GM19240 (cell line): ENCODE measurements around the gene ZGRF1.
"Not testable (repeated sequence)": the region's sequence is repeated elsewhere in the genome, so short reads cannot be mapped to it uniquely, and the experiment has no call there.

Experiments used
- DNase-seq: peaks from one replicate; pipeline ENCODE4 v3.0.0; 2011; ENCODE audit warnings: low spot score; ENCODE audit not compliant: insufficient read length

The ZGRF1 gene, protein sequence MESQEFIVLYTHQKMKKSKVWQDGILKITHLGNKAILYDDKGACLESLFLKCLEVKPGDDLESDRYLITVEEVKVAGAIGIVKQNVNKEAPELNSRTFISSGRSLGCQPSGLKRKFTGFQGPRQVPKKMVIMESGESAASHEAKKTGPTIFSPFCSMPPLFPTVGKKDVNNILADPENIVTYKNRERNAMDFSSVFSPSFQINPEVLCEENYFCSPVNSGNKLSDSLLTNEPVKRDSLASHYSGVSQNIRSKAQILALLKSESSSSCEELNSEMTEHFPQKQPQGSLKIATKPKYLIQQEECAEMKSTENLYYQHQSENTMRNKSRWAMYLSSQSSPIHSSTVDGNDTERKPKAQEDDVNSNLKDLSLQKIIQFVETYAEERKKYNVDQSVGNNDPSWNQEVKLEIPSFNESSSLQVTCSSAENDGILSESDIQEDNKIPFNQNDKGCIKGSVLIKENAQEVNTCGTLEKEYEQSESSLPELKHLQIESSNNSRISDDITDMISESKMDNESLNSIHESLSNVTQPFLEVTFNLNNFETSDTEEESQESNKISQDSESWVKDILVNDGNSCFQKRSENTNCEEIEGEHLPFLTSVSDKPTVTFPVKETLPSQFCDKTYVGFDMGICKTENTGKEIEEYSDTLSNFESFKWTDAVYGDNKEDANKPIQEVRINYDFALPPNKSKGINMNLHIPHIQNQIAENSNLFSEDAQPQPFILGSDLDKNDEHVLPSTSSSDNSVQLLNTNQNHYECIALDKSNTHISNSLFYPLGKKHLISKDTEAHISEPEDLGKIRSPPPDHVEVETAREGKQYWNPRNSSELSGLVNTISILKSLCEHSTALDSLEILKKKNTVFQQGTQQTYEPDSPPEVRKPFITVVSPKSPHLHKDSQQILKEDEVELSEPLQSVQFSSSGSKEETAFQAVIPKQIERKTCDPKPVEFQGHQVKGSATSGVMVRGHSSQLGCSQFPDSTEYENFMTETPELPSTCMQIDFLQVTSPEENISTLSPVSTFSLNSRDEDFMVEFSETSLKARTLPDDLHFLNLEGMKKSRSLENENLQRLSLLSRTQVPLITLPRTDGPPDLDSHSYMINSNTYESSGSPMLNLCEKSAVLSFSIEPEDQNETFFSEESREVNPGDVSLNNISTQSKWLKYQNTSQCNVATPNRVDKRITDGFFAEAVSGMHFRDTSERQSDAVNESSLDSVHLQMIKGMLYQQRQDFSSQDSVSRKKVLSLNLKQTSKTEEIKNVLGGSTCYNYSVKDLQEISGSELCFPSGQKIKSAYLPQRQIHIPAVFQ (N-terminal part only)

DNA sequence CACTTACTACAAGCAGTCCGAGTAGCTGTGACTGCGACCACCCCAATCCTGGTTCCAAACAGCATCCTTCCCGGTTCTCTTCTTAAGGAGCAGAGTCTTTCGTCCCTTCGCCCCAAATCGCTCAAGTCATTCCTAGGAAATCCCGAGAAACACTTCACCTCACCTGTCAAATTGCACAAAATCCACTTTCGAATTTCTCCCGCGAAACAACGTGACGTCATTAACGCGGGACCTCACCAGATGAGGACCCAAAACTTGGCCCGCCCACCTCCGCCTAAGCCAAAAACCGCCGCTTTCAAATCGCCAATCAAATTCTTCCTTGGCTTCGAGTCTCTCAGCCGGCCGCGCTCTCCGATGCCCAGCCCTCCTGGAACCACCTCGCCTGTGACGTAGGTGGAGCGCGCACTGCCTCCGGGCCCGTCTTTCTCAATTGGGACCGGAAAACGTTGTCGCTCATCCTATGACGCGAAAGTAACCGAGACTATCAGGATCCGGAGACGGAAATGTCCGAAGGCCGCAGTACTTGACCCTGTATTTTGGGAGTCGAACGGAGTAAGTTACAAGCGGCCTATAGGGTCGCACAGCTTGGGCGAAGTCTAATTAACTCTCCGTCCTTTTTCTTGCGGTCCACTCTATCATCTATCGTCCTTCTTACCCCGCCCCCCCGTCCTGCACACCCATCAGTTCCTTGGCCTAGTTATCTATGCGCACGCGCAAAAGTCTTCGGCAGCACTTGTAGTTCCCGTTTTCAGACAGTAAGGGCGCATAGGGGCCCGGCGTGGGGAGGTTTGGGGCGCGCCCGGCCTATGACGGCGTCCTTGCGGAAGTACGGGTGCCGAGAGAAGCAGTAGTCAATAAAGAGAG is at the start of gene ZGRF1, which contains the start of gene LARP7:
Gene ZGRF1 (minus strand): TSS at position 222 of the 864 bp plus-strand sequence. CDS start 3,733 bp downstream, outside the sequence.
Gene LARP7 (plus strand): TSS at position 456 of the 864 bp plus-strand sequence. CDS start 7,527 bp downstream, outside the sequence.
- DNase-seq = peak; percentile 58

DNA sequence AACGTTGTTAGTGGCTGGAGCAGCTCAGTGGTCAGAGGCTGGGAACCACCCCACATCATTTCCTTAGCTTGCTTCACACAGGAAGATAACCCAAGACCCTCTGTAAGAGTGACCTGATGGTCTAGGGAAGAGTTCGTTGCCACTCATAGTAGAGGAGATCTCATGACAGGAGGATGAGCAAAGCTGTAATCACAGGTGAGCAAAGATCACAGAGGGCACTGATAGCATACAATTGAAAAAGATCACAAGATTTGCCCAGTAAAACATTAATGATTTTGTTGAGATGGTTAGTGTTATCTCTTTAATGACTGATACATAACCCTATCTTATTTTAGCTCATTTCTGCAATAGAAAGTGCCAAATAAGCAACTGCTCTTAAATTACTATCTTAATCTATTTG is 44.3 kb upstream of the ZGRF1 start:
- DNase-seq = no peak

DNA sequence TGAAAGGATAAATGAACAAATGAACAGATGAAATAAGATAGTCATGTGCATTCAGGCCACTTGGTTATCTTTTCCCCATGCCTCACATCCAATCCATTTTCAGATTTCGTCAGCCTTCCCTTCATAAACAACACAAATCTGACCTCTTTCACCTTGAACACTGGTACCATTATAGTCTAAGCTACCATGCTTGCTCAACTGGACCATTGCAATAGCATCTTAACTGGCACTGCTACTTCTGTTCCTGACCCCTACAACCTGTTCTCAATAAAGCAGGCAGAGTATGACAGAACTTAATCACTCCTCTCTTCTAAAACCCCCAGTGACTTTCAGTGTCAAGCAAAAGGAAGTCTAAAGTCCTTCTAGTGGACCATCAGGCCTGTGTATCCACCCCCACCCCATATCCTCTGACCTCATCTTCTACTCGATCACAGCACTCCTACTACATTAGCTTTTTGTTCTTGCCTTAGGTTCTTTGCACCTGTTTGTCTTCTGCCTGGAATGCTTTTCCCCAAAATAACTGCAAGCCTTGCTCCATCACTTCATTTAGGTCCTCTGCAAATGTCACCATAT is 40.9 kb upstream of the ZGRF1 start:
- DNase-seq = no peak

DNA sequence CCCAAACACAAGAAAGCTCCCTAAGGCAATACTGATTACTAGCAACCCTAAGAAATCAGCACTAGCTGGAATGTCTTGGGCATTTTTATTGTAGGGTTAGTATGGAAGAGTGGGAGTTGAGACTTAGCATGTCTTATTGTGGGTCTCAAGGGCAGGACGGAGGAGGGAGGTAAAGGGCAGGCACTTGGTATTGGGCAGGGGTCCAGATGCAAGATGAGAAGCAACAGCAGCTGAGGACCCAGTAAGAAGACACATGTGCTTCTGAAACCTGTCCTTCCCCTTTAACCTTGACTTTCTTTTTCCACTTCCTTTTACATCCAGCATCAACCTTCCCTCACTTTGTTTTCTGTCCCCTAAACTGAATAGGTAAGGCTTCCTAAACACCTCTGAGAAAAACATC is 37.7 kb upstream of the ZGRF1 start:
- DNase-seq = no peak

DNA sequence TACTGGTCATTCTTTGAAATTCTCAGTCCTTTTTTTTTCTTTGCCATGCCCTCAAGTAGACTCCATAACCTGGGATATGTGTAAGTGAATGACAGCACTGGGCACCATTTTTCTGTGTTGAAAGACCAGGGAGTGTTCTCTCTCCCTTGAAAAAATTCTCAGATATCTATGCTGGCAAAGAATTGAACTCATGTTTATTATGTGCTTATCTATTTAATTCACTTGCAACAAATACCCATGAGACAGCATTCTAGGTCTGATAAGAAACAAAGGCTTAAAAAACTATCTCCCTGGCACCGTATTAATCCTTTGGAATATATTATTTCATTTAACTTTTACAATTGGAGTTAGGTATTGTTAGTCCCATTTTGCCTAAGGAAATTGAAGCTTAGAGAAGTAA is 37.0 kb upstream of the ZGRF1 start:
- no peak for DNase-seq

DNA sequence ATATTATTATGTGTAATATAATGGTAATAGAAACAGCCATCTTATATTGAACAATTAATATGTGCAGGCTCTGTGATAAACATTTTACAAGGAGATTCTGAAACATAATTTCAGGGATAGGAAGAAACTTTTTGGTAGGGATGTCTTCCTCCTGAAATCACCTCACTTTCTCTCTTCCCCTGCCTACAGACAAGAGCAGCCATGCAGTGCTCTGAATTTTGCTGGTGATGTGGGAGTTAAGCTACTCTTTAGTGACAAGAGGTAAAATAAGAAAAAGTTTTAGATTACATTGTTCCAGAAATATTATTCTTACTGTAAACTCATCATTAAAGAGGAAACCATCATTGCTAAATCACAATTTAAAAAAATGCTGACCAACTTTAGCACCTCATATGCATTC is 36.4 kb upstream of the ZGRF1 start:
- no peak for DNase-seq

DNA sequence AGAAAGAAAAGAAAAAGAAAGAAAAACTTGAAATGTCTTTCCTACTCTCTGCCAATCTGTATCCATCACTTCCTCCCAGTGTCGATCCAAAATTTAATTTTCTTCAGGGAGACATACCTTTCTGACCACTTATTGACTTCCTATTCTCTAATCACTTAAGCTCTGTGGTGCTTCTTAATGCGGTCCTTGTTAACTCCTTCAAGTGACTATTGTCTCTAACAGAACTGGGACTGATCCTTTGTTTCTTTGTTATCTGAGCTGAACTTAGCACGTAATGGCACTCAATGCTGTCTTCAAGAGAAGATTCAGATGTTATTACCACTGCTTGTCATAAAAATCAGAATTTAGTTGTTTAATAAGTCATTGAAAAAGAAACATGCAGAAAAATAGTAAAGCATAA is 31.4 kb upstream of the ZGRF1 start:
- no peak for DNase-seq

DNA sequence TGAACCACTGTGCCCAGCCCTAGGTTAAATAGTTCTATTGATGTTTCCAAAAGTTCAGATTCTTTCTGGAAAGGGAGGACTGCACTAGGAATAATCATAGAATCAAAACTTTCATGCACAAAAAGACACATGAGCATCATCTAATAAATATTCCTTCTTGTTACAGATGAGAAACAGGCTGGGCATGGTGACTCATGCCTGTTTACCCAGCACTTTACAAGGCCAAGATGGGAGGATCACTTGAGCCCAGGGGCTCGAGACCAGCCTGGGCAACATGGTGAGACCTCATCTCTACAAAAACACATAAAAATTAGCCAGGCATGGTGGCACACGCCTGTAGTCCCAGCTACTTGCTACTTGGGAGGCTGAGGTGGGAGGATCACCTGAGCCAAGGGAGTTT is 27.9 kb upstream of the ZGRF1 start:
- no peak for DNase-seq

DNA sequence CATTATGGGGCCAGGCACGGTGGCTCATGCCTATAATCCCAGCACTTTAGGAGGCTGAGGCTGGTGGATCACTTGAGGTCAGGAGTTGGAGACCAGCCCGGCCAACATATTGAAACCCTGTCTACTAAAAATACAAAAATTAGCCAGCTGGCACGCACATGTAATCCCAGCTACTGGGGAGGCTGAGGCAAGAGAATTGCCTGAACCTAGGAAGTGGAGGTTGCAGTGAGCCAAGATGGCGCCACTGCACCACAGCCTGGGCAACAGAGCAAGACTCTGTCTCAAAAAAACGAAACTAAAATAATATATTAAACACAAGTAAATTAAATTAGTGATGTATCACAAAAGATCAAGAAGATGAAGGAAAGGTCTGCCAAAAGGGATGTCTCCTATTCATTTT is 19.4 kb upstream of the ZGRF1 start:
- DNase-seq = not testable (repeated sequence)

DNA sequence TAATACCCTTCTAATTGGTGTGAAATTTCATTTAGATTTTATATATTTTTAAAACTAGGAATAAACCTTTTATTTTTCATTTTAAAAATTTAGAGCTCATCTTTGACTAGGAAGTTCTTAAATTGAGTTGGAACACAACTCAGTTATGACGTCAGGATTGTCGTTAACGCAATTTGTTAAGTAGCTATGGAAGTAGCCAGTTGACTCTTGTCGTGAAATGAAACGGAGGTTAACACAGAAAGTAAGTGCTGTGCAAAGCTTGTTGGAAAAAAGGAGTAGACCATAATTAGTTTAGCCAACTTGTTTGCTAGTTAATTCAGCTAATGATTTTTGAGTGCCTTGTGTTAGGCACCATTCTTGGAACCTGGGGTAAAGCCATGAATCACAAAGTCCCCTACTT is 18.6 kb upstream of the ZGRF1 start:
- no peak for DNase-seq

DNA sequence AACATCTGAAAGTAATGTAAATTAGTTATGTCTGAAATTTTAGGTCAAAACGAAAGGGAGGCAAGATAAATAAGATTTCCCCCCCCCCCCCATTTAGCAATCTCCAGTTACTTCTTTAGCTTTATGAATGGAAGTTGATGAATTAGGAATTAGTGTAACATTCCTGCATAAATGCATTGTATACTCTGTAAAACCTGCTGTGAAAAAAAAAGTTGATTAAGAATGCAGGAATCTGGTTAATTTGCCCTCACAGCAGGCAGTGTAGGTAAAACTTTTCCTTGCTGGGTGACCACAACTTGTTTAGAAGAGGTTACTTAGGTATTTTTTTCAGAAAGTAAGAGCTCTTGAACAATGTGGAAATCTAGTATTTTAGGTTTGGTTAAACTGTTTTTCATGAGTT is 15.5 kb upstream of the ZGRF1 start:
- no peak for DNase-seq

DNA sequence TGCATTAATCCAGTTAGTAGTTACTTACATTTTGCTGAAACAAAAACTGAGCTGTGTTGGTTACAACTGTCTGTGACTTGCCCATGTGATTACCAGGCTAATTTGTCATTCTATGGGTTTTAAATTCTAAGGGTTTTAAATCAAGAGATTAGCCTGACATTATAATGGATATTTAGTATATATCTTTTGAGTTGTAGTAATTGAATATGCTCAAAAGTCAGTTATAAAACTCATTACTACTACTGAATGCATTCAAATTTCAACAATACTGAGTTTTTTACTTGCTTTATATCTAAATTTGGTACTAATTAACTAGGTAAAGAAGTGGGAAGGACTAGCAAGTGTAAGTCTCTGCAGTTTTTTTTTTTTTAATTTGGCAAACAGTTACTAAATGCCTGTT is 14.9 kb upstream of the ZGRF1 start:
- no peak for DNase-seq

DNA sequence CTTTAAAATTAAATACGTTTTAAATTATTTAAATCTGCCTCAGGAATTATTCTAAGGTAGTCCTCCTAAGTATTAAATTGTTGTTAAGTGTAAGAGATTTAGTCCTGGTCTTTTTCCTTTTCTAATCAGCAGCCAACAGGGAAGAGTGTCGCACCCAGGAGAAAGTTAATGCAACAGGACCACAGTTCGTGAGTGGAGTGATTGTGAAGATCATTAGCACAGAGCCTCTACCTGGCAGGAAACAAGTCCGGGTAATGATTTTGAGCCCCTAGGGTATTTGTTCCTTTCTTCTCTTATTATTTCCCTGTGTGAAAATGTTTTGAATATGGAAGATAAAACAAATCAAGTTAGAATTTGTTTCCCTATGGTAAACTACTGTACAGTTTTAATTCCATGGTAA is 13.6 kb upstream of the ZGRF1 start:
- DNase-seq = no peak

DNA sequence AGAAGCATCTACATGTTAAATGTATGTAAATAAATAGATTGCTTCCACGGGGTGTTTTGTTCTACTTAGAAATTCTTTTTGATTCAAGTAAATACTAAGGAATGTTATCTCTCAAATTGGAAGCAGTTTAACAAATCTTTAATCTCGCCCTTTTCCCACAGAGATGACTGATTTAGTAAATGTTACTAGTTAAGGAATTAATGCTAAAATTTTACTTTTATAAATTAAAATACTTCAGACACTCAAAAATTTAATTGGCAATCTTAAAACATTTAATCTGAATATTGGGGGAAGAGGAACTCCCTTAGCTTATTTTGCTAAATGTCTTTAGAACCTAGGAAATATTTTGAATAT is 12.3 kb upstream of the ZGRF1 start:
- DNase-seq = no peak

DNA sequence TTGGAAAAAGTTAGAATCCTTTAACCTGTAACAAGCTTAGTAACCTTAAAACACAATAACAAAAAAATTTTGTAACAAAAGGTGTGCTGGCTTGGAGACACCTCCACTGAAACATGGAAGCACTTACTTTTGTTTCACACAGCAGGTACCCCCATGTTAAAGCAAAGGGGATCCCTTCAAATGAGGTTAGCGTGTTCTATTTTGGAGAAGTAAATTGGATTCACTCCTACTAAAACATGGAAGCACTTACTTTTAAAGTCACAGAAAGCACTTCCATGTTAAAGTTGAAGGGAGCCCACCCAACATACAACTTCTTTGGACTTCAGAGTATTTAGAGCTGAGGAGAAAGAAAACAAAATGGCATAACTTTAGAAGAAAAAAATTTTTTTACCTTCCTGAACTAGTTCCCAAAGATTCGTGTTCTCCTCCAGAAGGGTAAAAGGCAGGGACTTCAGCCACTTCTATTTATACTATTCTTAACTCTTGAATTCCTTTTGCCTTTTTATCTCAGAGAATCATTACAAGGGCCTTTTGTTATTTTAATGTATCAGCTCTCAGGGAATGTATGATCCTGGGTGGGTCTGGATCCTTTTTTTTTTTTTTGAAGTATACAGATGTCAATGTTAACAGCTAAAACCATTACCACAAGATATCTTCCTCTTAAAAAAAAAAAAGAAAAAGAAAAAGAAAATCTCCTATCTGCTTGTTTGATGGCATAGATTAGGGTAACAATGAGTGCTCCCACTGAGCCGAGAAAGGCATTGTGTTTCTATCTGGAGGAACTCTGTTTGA is 11.8 kb upstream of the ZGRF1 start:
- DNase-seq = no peak

DNA sequence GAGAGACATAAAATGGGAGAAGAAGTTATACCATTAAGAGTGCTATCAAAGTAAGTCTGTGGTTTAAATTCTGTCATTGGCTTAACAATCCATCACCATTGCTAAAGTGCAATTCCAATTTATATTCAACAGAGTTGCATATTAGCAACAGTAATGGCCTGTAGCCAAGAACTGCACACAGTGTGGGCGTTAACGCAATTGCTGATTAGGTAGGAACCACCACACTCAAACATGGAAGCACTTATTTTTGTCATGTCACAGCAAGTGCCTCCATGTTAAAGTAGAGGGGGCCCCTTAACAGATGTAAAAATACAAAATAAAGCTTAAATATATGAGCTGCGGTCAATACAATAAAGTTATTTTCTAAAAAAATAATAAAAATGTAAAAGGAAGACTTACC is 11.1 kb upstream of the ZGRF1 start:
- no peak for DNase-seq

DNA sequence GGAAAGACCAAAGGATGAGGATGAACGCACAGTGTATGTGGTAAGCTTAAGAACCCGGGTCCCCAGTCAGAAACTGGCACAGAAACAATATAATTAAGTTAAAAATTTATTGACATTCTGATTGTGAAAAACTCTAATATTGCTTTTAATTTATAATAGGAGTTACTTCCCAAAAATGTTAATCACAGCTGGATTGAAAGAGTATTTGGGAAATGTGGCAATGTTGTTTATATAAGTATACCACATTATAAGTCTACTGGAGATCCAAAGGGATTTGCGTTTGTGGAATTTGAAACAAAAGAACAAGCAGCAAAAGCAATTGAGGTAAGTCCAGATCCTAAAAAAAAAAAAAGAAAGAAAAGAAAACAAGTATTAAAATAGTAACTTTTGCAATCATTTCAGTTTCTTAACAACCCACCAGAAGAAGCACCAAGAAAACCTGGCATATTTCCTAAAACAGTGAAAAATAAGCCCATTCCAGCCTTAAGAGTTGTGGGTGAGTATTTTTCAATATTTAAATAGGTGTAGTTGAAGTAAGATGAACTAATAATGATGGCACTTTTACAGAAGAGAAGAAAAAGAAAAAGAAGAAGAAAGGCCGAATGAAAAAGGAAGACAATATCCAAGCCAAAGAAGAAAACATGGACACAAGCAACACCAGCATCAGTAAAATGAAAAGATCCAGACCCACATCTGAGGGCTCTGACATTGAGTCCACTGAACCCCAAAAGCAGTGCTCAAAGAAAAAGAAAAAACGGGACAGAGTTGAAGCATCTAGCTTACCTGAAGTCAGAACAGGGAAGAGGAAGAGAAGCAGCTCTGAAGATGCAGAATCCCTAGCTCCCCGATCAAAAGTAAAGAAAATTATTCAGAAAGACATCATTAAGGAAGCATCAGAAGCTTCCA is 10.2 kb upstream of the ZGRF1 start:
- no peak for DNase-seq

DNA sequence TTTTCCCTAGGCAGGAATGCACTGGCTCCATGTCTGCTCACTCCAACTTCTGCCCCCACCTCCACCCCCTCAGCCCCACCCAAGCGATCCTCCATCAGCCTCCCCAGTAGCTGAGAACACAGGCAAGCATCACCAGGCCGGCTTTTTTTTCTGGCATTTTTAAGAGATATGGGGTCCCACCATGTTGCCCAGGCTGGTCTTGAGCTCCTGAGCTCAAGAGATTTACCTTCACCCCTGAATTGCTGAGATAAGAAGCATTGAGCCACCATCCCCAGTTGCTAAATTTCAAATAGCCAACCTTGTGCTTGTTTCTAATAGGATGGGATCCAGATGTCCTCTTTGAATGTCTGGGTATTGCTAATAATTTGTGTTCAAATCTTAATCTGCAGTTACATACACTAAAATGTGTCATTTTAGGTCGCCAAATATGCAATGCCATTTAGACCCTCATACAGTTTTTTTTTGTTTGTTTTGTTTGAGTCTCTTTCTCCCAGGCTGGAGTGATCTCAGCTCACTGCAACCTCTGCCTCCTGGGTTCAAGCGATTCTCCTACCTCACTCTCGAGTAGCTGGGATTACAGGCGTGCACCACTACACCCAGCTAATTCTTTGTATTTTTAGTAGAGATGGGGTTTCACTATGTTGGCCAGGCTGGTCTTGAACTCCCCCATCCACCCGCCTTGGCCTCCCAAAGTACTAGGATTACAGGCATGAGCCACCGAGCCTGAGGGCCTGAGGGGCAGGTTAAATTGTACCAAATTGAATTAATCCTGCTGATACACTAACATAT is 9.0 kb upstream of the ZGRF1 start:
- DNase-seq = no peak
